Tibial nerve (tissue), 3 donors: ENCODE measurements around the gene DCT.

Experiments used
- POLR2A ChIP-seq, 2 donors: fragments of 450-650 bp; IDR thresholded peaks; one replicate each; pipeline ENCODE4 v1.6.1; 2017; ENCODE audit warnings: antibody characterized with exemption in 2 of 2, mild to moderate bottlenecking in 2 of 2, moderate library complexity in 2 of 2
- TF ChIP-seq, protein P1 (sequence below), 5 experiments: fragments of 200-600 bp in 3 of 5; fragments of 450-650 bp in 2 of 5; sonication (generic) in 3 of 5; IDR thresholded peaks; one replicate each; pipeline ENCODE4 v1.5.1; 2016 to 2019; ENCODE audit warnings: antibody characterized with exemption in 5 of 5, mild to moderate bottlenecking in 3 of 5, moderate library complexity in 2 of 5

DNA sequence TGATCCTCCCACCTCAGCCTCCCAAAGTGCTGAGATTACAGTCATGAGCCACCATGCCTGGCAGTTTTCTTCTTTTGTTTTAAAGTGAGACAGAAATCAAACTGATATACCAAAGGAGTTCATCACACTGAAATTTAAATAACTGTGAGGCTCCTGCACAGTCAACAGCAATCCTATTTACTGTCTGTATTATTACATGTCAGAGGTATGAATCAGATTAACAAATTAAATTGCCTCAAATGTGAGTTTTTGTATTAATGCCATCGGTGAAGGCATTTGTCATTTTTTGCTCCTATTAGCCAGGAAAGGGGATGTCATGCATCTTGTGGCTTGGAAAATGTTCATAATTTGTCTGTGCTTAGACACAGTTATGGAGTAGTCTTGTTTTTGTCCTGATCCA, 20.4 kb downstream of the DCT start:
- no peak for TF ChIP-seq POLR2A (IDR thresholded peaks at IDR 0.05)
- TF ChIP-seq, protein P1, sequence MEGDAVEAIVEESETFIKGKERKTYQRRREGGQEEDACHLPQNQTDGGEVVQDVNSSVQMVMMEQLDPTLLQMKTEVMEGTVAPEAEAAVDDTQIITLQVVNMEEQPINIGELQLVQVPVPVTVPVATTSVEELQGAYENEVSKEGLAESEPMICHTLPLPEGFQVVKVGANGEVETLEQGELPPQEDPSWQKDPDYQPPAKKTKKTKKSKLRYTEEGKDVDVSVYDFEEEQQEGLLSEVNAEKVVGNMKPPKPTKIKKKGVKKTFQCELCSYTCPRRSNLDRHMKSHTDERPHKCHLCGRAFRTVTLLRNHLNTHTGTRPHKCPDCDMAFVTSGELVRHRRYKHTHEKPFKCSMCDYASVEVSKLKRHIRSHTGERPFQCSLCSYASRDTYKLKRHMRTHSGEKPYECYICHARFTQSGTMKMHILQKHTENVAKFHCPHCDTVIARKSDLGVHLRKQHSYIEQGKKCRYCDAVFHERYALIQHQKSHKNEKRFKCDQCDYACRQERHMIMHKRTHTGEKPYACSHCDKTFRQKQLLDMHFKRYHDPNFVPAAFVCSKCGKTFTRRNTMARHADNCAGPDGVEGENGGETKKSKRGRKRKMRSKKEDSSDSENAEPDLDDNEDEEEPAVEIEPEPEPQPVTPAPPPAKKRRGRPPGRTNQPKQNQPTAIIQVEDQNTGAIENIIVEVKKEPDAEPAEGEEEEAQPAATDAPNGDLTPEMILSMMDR (IDR thresholded peaks at IDR 0.05) = no peak
